Measurements from ENCODE around the gene CST11.

DNA sequence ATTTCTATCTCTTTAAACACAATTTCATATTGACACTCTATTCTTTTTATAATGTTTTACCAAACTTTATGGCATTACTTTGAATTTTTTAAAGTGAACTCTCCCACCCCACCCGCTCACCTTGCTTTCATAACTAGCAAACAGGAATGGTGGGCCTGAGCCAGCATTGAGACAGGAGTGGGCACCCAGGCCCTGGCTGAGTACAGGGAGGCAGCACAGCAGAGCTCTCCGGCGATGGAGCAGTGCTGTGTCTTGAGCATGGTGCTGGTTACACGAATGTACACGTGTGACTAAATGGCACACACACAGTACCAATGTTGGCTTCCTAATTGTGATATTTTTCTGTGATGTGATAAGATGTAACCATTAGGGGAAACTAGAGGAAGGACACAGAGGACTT lies 4.5 kb downstream of the CST11 start:
- TF ChIP-seq, protein P1, sequence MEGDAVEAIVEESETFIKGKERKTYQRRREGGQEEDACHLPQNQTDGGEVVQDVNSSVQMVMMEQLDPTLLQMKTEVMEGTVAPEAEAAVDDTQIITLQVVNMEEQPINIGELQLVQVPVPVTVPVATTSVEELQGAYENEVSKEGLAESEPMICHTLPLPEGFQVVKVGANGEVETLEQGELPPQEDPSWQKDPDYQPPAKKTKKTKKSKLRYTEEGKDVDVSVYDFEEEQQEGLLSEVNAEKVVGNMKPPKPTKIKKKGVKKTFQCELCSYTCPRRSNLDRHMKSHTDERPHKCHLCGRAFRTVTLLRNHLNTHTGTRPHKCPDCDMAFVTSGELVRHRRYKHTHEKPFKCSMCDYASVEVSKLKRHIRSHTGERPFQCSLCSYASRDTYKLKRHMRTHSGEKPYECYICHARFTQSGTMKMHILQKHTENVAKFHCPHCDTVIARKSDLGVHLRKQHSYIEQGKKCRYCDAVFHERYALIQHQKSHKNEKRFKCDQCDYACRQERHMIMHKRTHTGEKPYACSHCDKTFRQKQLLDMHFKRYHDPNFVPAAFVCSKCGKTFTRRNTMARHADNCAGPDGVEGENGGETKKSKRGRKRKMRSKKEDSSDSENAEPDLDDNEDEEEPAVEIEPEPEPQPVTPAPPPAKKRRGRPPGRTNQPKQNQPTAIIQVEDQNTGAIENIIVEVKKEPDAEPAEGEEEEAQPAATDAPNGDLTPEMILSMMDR (IDR thresholded peaks at IDR 0.05) = no peak
- TF ChIP-seq POLR2A (IDR thresholded peaks at IDR 0.05) = no peak
